Germinal center (tissue), 1 donor: ENCODE data around the gene SENP1.
"Not testable (repeated sequence)": the region's sequence is repeated elsewhere in the genome, so short reads cannot be mapped to it uniquely, and the experiment has no call there.

Experiments
- DNase-seq: peaks from one replicate; pipeline ENCODE4 v3.0.0; 2012; ENCODE audit warnings: mixed read lengths, low spot score

Gene SENP1

DNA sequence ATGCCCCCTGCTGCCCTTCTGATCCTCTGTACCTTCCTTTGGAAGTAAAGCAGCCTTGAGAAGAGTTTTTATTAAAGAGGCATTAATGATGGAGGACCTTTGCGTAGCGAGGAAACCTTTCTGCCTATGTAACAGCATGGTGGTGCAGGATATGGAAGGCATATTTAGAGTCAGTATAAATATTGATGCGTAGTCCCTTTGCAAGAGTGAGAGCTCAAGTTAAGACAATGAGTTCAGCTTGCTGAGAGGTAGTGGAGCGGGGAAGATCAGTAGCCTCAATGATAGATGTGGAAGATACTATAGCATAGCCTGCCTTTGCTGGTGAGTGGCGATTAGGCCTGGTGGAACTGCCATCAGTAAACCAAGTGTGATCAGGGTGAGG is 5.4 kb upstream of the SENP1 start:
- DNase-seq, result not testable (repeated sequence)

- no peak for DNase-seq
Observed at GRCh38 chr12:48110691-48111311, 4.9 kb upstream of the SENP1 start.

- no peak for DNase-seq
Observed at GRCh38 chr12:48109424-48109823, 3.5 kb upstream of the SENP1 start.

DNA sequence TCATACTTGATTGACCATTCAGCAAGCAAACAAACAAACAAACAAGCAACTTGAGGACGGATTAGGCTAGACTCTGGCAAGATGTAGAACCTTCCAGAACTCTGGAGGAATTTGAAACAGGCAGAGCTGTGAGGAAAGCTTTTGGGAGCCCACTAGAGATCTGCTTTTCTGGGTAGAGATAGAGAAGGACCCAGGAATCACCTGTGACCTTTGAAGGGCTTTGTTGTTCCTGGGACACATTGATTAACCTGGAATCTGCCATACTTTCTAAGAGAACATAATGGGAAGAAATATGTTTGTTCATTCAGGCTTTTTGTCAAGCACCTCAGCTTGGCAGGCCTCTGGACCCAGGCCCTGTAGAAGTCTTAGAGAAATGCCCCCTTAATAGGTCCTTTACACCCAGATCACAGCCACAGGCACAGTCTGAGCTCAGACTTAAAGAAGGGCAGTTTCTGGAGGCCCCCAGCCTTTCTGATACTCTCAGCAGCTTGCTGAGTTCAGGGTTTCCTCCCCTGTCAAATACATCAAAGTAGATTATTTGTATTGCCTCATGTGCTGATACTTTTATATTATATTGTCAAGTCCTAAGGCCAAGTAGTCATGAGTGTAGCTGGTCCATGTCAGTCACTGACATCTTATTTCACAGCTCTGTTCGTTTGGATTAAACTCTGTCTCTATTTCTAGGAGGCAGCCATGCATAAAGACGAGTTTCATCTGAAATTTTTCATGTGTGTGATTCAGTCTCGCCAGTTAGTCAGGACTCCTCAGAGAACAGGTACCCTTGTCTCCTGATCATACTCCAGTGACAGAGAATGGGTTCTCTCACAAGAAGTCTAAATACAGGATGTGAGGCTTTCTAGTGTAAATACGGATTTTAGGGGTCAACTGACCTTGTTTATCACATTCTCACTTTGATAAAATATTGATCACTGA is 1.1 kb upstream of the SENP1 start:
- no peak for DNase-seq

DNA sequence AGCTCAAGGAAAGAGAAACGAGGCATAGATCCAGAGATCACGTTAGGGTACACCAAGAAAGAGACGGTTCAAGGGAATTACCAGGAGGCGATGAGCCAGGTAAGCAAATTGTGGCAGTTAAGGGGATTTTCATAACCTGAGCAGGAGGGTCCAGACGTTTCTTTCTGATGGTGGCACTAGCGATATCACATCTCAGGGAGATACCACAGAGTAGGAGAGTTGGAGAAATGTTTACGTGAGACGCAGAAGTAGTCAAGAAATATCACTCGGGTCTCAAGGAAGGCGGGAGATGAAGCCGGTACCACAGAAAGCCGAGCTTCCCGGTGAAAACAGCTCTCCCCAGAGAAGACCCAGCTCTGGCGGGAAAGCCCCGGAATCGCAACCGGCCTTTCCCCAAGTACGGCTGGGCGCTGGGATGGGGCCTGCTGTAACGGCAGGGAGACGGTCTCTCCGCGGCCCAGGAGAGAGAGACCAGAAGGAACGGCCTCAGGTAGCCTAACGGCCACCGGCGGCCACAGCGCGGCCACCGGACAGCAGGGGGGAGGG is 485 bp downstream of the SENP1 start:
- DNase-seq, result peak; percentile 56

DNA sequence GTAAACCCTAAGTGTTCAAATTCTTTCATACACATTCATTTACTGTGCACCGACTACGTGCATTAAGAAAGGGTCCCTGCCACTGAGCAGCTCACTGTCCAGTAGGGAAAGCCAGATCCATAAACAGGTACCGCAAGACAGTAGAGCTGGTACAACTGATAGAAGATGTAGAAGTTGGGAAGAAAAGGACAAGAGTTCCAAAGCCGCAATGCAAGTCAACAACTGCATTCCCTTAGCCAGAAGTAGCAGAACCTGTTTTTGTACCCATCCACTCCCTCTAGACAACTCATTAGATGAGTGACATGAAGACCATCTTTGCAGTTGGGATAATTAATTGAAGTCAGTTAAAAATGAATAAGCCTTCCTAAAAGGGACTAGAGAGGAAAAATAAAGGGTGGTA is 1.3 kb downstream of the SENP1 start:
- no peak for DNase-seq

DNA sequence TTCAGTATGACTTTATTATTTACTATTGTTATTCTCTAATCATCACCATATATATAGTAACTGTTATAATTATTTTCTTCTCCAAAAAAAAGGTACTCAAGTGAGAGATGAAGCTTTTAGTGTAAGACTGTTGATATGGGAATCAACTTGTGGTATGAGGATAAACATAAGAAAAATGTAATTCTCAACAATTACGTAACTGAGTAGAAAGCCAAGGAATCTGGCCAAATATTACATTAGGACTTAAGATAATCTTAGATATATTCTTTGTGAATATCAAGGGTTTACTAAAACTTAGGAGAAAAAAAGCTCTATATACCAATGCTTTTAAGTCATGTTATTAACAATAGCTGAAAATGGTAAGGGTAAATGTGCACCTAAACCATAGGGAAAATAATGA is 13.3 kb downstream of the SENP1 start:
- no peak for DNase-seq

DNA sequence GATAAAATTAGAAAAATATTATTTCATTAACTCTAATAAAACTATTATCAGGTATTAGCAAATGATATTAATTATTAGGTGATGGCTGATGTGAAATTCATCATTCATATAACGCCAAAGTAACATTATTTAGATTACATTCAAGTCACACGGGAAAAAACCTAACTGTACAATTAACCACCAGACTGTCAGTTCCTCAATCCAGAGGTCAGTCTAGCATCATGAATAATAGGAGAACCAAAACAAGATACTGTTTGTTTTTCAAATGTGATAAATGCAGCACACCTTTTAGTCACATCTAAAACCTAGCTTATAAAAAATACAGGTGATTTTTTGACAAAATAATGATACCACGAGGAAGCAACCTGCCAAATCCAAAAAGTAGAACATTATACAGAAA is 19.6 kb downstream of the SENP1 start:
- no peak for DNase-seq

DNA sequence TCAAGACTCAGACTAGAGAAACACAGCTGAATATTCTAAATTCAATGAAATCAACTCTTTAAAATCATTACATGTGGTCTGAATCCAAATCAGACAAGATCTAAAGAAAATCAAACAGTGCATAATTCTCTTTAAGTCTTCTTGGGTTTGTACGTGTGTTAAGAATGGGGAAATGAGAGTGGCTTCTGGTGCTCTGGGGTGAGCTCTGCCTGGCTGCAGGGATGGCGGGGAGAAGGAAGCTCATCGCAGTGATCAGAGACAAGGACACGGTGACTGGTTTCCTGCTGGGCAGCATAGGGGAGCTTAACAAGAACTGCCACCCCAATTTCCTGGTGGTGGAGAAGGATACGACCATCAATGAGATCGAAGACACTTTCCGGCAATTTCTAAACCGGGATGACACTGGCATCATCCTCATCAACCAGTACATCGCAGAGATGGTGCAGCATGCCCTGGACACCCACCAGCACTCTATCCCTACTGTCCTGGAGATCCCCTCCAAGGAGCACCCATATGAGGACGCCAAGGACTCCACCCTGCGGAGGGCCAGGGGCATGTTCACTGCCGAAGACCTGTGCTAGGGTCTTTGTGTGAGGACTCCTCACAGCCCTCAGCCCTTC is 20.9 kb downstream of the SENP1 start:
- peak; percentile 68 for DNase-seq

- DNase-seq, result no peak
Observed at GRCh38 chr12:48084066-48084465, 21.8 kb downstream of the SENP1 start.

DNA sequence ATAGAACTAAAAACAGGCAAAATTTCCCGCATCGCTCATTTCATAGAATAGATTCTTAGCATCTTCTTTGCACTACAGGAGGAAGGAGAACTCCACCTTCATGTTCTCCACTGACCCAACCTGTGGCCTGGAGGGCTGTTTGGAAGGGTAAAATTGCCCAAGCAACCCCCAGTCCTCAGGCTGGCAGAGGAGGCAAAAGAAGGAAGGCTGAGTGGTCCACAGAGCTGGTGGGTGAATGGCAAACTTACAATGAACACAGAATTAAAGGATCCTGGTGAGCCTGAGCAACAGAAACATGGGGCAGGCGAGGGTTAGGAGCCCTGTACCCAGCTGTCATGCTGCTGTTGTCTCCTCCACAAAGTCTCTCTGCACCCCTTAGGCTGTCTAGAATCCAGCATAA is 25.1 kb downstream of the SENP1 start:
- no peak for DNase-seq

GRCh38 chr12:48080285-48080684 is 25.6 kb downstream of the SENP1 start:
- no peak for DNase-seq

DNA sequence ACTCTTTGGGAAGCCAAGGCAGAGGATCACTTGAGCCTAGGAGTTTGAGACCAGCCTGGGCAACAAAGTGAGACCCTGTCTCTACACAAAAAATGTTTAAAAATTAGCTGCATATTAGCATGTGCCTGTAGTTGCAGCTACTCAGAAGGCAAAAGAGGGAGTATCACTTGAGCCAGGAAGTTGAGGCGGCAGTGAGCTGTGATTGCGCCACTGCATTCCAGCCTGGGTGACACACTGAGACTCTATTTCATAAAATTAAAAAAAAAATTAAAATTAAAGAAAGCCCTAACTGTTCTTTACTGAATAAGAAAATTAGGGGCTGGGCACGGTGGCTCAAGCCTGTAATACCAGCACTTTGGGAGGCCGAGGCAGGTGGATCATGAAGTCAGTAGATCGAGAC is 27.0 kb downstream of the SENP1 start:
- DNase-seq, result no peak

GRCh38 chr12:48077111-48077510 is 28.8 kb downstream of the SENP1 start:
- no peak for DNase-seq

DNA sequence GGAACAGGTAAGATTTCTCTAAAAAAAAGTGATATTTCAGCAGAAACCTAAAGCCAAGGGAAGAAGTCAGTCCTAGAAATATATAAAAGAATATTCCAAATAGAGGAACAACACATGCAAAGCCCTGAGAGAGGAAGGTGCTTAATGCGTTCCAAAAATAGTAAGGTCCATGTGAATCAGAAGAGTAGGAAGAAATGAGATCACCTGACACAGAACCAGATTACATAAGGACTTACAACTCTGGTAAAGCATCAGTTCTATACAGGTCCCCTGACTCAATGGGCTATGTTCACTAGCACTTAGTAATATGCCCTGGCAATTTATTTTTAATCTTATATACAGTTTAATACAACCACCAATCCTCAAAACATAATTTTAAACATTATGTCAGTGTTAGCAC is 30.0 kb downstream of the SENP1 start:
- no peak for DNase-seq

DNA sequence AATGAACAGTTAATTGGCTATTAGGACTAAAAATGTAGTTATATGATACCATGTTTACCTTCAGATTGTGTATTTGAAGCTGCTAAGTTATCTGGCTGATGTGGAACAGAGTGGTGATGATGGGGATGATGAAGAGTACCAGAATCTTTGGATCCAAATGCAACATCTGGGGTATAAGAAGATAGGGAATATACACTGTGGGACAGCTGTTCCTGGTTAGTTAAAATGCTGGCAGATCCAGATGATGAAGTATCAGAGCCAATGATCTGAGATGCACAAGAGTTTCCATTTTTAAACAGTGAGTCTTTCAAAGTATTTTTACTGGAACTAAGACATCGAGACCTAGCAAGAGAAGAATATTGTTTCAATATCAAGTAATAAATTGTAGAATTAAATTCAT is 31.6 kb downstream of the SENP1 start:
- DNase-seq, result no peak

GRCh38 chr12:48072266-48072665 is 33.6 kb downstream of the SENP1 start:
- DNase-seq, result no peak

GRCh38 chr12:48071808-48072207 is 34.1 kb downstream of the SENP1 start:
- no peak for DNase-seq

DNA sequence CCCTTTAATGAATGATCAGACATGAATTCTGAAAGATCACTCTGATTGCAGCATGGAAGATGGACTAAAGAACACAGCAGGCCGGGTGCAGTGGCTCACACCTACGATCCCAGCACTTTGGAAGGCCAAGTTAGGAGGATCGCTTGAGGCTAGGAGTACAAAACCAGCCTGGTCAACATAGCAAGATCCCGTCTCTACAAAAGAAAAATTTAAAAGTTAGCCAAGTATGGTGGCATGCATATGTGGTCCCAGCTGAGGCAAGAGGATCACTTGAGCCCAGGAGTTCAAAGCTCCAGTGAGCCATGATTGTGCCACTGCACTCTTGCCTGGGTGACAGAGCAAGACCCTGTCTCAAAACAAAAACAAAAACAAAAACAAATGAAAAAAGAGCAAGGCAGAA is 35.1 kb downstream of the SENP1 start:
- DNase-seq, result no peak

DNA sequence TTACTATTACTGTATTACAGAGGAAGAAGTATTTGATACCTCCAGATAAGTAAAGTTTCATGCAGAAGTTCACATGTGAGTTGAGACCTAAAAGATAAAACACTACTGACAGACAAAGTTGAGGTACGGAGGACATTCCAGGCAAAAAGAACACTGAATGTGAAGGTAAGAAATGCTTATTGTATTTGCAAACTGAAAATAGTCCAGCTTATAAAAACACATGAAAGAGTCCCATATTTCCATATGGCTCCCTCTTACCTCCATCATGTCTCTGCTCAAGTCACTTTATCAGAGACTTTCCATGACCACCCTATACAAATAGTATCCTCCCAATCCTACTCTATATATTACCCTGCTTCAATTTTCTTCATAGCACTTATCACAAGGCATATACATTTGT is 35.8 kb downstream of the SENP1 start:
- no peak for DNase-seq

DNA sequence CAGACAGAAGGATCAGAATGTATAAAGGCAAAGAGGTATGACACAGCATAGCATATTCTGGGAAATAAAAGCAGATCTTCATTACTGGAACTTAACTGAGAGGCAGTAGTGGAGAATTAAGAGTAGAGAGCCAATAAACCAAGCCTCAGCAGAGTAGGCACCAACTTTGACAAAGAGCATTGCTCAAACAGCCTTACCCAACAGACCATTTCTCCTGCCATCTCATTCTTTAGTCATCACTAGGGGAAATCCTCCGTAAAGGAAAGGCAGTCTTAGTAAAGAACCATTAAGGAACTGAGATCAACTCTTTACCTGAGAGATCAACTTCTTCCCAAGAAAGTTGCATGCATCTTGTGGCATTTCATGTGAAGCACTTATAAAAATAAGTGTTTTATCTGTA is 36.6 kb downstream of the SENP1 start:
- no peak for DNase-seq

GRCh38 chr12:48068457-48068856 is 37.4 kb downstream of the SENP1 start:
- DNase-seq, result no peak
